Activated CD8-positive, alpha-beta memory T cell treated with anti-CD3 and anti-CD28 coated beads for 48 hours (primary cell): ENCODE measurements around the gene MAP7D3.
"Not testable (repeated sequence)": the region's sequence is repeated elsewhere in the genome, so short reads cannot be mapped to it uniquely, and the experiment has no call there.

Experiments
- DNase-seq, 3 experiments: peaks; one replicate each; pipeline ENCODE4 v3.0.0-alpha.2; 2020; ENCODE audit warnings: low read depth in 2 of 3, low spot score in 2 of 3

The MAP7D3 gene

GRCh38 chrX:136185401-136186022, 65.7 kb downstream of the MAP7D3 start:
- no peak for DNase-seq

- no peak for DNase-seq
Observed at GRCh38 chrX:136183917-136184316, 67.3 kb downstream of the MAP7D3 start.

GRCh38 chrX:136183172-136183571, 68.0 kb downstream of the MAP7D3 start:
- no peak for DNase-seq

GRCh38 chrX:136182414-136182813, 68.8 kb downstream of the MAP7D3 start:
- DNase-seq: no peak

- no peak for DNase-seq
Observed at GRCh38 chrX:136179133-136179532, 72.1 kb downstream of the MAP7D3 start.

GRCh38 chrX:136176399-136176825, 74.8 kb downstream of the MAP7D3 start:
- DNase-seq: no peak

GRCh38 chrX:136171420-136171819, 79.8 kb downstream of the MAP7D3 start:
- DNase-seq: no peak

GRCh38 chrX:136170139-136170800, 80.9 kb downstream of the MAP7D3 start:
- DNase-seq: no peak

GRCh38 chrX:136168929-136169735, 82.1 kb downstream of the MAP7D3 start:
- no peak for DNase-seq

GRCh38 chrX:136167989-136168388, 83.2 kb downstream of the MAP7D3 start:
- not testable (repeated sequence) for DNase-seq

- no peak for DNase-seq
Observed at GRCh38 chrX:136166221-136166855, 84.9 kb downstream of the MAP7D3 start.

- no peak for DNase-seq
Observed at GRCh38 chrX:136165406-136165805, 85.8 kb downstream of the MAP7D3 start.

GRCh38 chrX:136163689-136164088, 87.5 kb downstream of the MAP7D3 start:
- no peak for DNase-seq
